ENCODE measurements around the gene KLHL2.
"Not testable (repeated sequence)": the region's sequence is repeated elsewhere in the genome, so short reads cannot be mapped to it uniquely, and the experiment has no call there.

Gene KLHL2

GRCh38 chr4:165234766-165235165 lies 27.4 kb downstream of the KLHL2 start:
- Histone ChIP-seq H3K27ac (ENCODE audit: low read depth, low read length) (no peak overlapping the region), H3K27me3 (ENCODE audit: control insufficient read depth, insufficient read depth, low read length) (no peaks in the 10 kb centered on the region), H3K36me3 (ENCODE audit: control insufficient read depth, insufficient read depth, low read length) (no peaks in the 10 kb centered on the region), H3K9ac (ENCODE audit: low read length) (no peak overlapping the region), H3K4me3 (ENCODE audit: low read depth, low read length) (no peak overlapping the region), H3K9me3 (ENCODE audit: control insufficient read depth, insufficient read depth, low read depth, low read length) (no peaks in the 10 kb centered on the region), H3K4me1 (ENCODE audit: control insufficient read depth, insufficient read depth, low read length) (no peaks in the 10 kb centered on the region; the same call in 1 of the 2 replicates)

- H3K36me3 ChIP-seq (ENCODE audit: control insufficient read depth, insufficient read depth, low read length); H3K4me3 ChIP-seq (ENCODE audit: low read depth, low read length); H3K9ac ChIP-seq (ENCODE audit: low read length); H3K9me3 ChIP-seq (ENCODE audit: control insufficient read depth, insufficient read depth, low read depth, low read length); H3K27ac ChIP-seq (ENCODE audit: low read depth, low read length); H3K27me3 ChIP-seq (ENCODE audit: control insufficient read depth, insufficient read depth, low read length); H3K4me1 ChIP-seq (ENCODE audit: control insufficient read depth, insufficient read depth, low read length): not testable (repeated sequence)
Observed at GRCh38 chr4:165236852-165237251, 29.5 kb downstream of the KLHL2 start.

DNA sequence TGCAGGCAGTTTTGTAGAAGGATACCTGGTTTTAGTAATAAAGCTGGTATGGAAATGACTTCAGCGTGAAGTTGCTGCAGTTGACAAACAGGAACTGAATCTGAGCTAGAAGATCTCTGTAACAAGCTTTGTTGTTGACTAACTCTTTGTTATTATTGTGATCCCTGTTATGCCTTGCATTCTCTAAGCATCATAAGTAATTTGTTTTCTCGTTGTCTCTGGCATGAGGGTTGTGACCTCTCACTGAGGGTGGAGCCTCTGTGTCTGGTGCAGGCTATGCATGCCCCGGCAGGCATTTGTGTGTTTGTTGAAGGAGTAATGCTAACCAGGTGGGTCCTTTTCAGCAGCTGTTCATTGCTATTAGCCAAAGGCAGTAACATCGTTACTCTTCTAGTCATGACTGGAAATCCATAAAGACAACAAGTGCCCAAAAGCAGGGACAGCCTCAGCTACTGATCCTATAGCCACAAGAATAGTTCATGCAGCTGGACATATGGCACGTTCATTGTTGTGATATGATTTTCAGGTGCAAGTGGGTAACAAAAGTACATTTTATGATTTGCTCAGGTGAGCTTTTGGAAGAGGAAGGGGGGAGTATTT lies 30.8 kb downstream of the KLHL2 start:
- not testable (repeated sequence) for H3K27ac ChIP-seq (ENCODE audit: low read depth, low read length); H3K36me3 ChIP-seq (ENCODE audit: control insufficient read depth, insufficient read depth, low read length)

DNA sequence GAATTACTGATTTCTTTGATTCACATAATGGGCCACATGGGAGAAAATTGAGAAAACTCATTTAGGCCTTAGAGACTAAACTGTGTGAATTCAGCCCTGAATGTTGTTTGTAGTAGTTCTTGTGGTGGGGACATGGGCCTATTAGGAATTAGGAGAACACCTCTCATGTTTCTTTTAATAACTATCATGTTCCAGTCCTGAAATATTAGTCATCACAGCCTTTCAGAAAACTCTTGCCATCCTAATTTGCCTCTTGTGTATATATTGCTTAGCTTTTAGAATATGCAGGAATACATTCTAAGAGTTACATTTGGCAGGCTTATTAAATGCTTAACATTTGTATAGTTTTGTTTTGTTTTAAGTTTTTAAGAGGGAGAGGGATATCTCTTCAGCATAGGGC lies 33.4 kb downstream of the KLHL2 start:
- not testable (repeated sequence) for H3K4me1 ChIP-seq (ENCODE audit: control insufficient read depth, insufficient read depth, low read length); H3K9me3 ChIP-seq (ENCODE audit: control insufficient read depth, insufficient read depth, low read depth, low read length); H3K27me3 ChIP-seq (ENCODE audit: control insufficient read depth, insufficient read depth, low read length); H3K27ac ChIP-seq (ENCODE audit: low read depth, low read length); H3K4me3 ChIP-seq (ENCODE audit: low read depth, low read length); H3K9ac ChIP-seq (ENCODE audit: low read length); H3K36me3 ChIP-seq (ENCODE audit: control insufficient read depth, insufficient read depth, low read length)

More for the DNA sequence above, 30.8 kb downstream of the KLHL2 start:
- not testable (repeated sequence) for H3K4me1 ChIP-seq (ENCODE audit: control insufficient read depth, insufficient read depth, low read length); H3K4me3 ChIP-seq (ENCODE audit: low read depth, low read length); H3K9ac ChIP-seq (ENCODE audit: low read length); H3K9me3 ChIP-seq (ENCODE audit: control insufficient read depth, insufficient read depth, low read depth, low read length); H3K27me3 ChIP-seq (ENCODE audit: control insufficient read depth, insufficient read depth, low read length)

- H3K27me3 ChIP-seq (ENCODE audit: control insufficient read depth, insufficient read depth, low read length); H3K9me3 ChIP-seq (ENCODE audit: control insufficient read depth, insufficient read depth, low read depth, low read length); H3K4me1 ChIP-seq (ENCODE audit: control insufficient read depth, insufficient read depth, low read length); H3K4me3 ChIP-seq (ENCODE audit: low read depth, low read length); H3K36me3 ChIP-seq (ENCODE audit: control insufficient read depth, insufficient read depth, low read length); H3K27ac ChIP-seq (ENCODE audit: low read depth, low read length); H3K9ac ChIP-seq (ENCODE audit: low read length): not testable (repeated sequence)
Observed at GRCh38 chr4:165244148-165244547, 36.8 kb downstream of the KLHL2 start.

GRCh38 chr4:165244587-165245186 lies 37.3 kb downstream of the KLHL2 start:
- not testable (repeated sequence) for H3K27me3 ChIP-seq (ENCODE audit: control insufficient read depth, insufficient read depth, low read length); H3K9me3 ChIP-seq (ENCODE audit: control insufficient read depth, insufficient read depth, low read depth, low read length); H3K27ac ChIP-seq (ENCODE audit: low read depth, low read length); H3K4me1 ChIP-seq (ENCODE audit: control insufficient read depth, insufficient read depth, low read length); H3K4me3 ChIP-seq (ENCODE audit: low read depth, low read length); H3K9ac ChIP-seq (ENCODE audit: low read length); H3K36me3 ChIP-seq (ENCODE audit: control insufficient read depth, insufficient read depth, low read length)

GRCh38 chr4:165248102-165248501 lies 40.7 kb downstream of the KLHL2 start:
- H3K9ac ChIP-seq (ENCODE audit: low read length) = no peak overlapping the region
- H3K4me1 ChIP-seq (ENCODE audit: control insufficient read depth, insufficient read depth, low read length) = no peaks in the 10 kb centered on the region
- H3K9me3 ChIP-seq (ENCODE audit: control insufficient read depth, insufficient read depth, low read depth, low read length) = no peaks in the 10 kb centered on the region
- H3K27me3 ChIP-seq (ENCODE audit: control insufficient read depth, insufficient read depth, low read length) = no peaks in the 10 kb centered on the region
- H3K27ac ChIP-seq (ENCODE audit: low read depth, low read length) = no peak overlapping the region
- H3K4me3 ChIP-seq (ENCODE audit: low read depth, low read length) = no peak overlapping the region
- H3K36me3 ChIP-seq (ENCODE audit: control insufficient read depth, insufficient read depth, low read length) = no peaks in the 10 kb centered on the region

- not testable (repeated sequence) for H3K36me3 ChIP-seq (ENCODE audit: control insufficient read depth, insufficient read depth, low read length); H3K27ac ChIP-seq (ENCODE audit: low read depth, low read length); H3K9ac ChIP-seq (ENCODE audit: low read length); H3K4me1 ChIP-seq (ENCODE audit: control insufficient read depth, insufficient read depth, low read length); H3K4me3 ChIP-seq (ENCODE audit: low read depth, low read length); H3K9me3 ChIP-seq (ENCODE audit: control insufficient read depth, insufficient read depth, low read depth, low read length); H3K27me3 ChIP-seq (ENCODE audit: control insufficient read depth, insufficient read depth, low read length)
Observed at GRCh38 chr4:165248904-165249303, 41.5 kb downstream of the KLHL2 start.

DNA sequence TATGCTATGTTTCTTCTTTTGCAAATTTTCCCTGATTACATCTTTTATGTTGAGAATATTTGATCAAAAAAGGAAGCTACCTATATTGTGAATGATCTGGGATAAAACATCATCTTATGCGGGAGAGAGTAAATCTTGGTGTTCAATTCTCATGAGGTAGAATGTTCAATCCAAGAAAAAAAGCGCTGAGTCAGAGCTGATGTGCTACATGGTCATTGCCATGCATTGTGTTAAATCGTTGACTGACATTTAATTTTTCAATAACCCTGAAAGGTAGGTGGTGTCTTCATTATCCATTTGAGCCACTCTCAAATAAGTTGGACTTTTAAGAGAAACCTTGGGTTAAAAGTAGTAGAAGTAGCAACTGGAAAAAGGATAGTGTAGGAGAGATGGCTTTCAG lies 47.4 kb downstream of the KLHL2 start:
- not testable (repeated sequence) for H3K9ac ChIP-seq (ENCODE audit: low read length); H3K4me3 ChIP-seq (ENCODE audit: low read depth, low read length); H3K36me3 ChIP-seq (ENCODE audit: control insufficient read depth, insufficient read depth, low read length); H3K27me3 ChIP-seq (ENCODE audit: control insufficient read depth, insufficient read depth, low read length); H3K27ac ChIP-seq (ENCODE audit: low read depth, low read length); H3K9me3 ChIP-seq (ENCODE audit: control insufficient read depth, insufficient read depth, low read depth, low read length); H3K4me1 ChIP-seq (ENCODE audit: control insufficient read depth, insufficient read depth, low read length)

DNA sequence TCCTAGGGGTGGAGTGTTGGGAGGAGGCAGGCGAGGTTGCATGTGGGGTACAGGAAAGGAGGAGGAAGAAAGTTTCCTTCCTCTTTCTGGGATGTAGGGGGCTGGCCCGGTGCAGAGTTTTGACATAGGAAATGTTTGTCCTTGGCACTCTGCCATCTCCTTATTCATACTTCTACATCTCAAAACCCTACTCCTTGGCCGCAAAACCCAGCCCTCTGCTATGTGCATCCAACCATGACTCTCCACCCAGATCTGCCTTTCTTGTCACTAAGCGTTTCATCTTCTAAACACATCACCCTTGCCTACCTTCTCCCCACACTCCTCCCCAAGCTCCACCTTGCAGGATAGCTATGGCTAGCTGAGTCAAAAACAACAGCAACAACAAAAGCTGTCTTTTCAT lies 48.1 kb downstream of the KLHL2 start:
- H3K4me3 ChIP-seq (ENCODE audit: low read depth, low read length) = not testable (repeated sequence)

GRCh38 chr4:165256074-165256659 lies 48.8 kb downstream of the KLHL2 start:
- H3K9ac ChIP-seq (ENCODE audit: low read length); H3K4me1 ChIP-seq (ENCODE audit: control insufficient read depth, insufficient read depth, low read length): not testable (repeated sequence)

More for the DNA sequence above, 48.1 kb downstream of the KLHL2 start:
- H3K36me3 ChIP-seq (ENCODE audit: control insufficient read depth, insufficient read depth, low read length); H3K27ac ChIP-seq (ENCODE audit: low read depth, low read length); H3K4me1 ChIP-seq (ENCODE audit: control insufficient read depth, insufficient read depth, low read length); H3K27me3 ChIP-seq (ENCODE audit: control insufficient read depth, insufficient read depth, low read length); H3K9me3 ChIP-seq (ENCODE audit: control insufficient read depth, insufficient read depth, low read depth, low read length); H3K9ac ChIP-seq (ENCODE audit: low read length): not testable (repeated sequence)

More at GRCh38 chr4:165256074-165256659, 48.8 kb downstream of the KLHL2 start:
- not testable (repeated sequence) for H3K4me3 ChIP-seq (ENCODE audit: low read depth, low read length); H3K36me3 ChIP-seq (ENCODE audit: control insufficient read depth, insufficient read depth, low read length); H3K27ac ChIP-seq (ENCODE audit: low read depth, low read length); H3K9me3 ChIP-seq (ENCODE audit: control insufficient read depth, insufficient read depth, low read depth, low read length); H3K27me3 ChIP-seq (ENCODE audit: control insufficient read depth, insufficient read depth, low read length)

All from HUES6 (cell line).